ENCODE results near the gene VMP1.
A peak's percentile ranks its signal among the peaks of the same experiment; 100 is the strongest.
"Not testable (repeated sequence)": the region's sequence is repeated elsewhere in the genome, so short reads cannot be mapped to it uniquely, and the experiment has no call there.

VMP1 gene

DNA sequence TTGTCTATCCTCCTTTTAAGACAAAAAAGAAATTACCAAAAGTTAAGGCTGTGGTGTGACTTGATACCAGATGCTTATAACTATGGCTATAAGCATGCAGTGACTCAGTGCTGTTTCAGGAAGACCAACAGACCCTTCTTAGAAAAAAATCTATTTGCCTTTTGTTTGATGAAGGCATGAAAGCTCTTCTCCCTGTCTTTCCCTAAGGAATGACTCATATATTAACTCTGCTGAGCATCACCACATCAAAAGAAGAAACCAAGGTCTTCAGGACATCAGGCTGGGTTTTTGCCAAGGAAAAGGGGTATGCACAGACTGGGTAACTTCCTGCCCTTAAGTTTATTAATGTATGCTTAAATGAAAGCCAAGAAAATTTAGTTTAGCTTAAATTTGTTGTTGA is 47.1 kb downstream of the VMP1 start:
- DNase-seq (ENCODE audit: low read depth) = peak; percentile 46

DNA sequence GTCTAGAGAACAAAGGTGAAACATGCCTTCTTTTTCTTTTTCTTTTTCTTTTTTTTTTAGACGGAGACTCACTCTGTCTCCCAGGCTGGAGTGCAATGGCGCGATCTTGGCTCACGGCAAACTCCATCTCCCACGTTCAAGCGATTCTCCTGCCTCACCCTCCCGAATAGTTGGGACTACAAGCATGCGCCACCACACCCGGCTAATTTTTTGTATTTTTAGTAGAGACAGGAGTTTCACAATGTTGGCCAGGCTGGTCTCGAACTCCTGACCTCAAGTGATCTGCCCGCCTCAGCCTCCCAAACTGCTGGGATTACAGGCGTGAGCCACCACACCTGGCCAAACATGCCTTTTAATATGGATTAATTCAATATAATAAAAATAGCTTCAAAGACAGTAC is 47.6 kb downstream of the VMP1 start:
- not testable (repeated sequence) for DNase-seq (ENCODE audit: low read depth)

DNA sequence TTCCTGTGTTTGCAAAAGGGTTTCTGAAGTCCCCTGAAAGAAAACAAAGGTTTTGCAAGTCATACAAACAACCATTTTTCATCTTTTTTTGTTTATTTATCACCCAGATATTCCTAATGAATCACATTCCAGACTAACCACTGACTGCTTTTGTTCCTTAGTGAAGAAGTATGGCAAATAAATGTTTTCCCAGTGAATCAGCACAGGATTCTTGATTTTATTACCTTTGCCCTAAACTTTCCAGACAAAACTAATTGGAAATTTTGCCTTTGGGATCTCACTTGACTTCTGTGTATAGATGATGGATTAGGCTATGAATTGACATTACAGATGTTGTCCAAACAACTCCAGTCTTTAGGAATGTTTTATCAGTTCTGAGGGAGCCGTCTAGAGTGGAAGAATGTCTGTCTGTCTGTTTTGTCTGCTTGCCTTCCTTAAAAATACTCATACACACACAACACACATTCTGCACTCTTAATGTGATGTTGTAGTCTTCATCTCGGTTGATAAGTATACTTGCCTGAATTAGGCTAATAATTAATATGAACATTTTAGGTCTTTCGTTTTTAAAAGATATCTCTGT is 48.9 kb downstream of the VMP1 start:
- DNase-seq (ENCODE audit: low read depth) = no peak

DNA sequence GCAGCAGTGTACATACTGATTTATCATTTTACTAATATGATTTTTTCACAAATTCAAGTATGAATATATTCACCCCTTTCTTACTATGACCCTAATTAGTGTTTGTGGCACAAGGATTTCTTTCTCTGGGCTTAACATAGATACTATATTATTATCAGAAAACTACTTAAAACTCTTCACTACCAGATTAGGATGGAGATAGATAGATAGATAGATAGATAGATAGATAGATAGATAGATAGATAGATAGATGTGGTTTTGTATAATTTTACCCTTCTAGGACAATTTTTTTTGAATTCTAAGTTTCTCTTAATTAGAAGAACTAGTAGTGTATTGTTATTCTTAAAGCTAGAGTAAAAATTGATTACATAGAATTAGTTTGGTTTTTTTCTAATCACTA is 49.6 kb downstream of the VMP1 start:
- no peak for DNase-seq (ENCODE audit: low read depth)

DNA sequence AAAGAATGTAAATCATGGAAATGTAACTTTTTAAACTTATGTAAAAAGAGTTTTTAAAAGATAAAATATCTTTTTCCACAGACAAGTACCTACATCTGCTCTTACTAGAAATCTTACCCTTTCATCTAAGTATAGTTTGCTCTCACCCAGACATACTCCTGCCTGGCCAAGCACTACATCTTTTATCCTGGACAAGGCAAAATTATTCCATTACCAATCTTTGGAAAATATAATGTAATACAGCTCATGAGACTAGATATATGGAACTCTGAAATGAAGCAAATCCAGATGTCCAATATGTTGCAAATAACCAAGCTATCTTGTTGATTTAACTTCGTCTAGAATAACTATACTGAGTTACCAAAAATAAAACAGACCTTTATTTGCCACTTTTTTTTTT is 50.0 kb downstream of the VMP1 start:
- no peak for DNase-seq (ENCODE audit: low read depth)

DNA sequence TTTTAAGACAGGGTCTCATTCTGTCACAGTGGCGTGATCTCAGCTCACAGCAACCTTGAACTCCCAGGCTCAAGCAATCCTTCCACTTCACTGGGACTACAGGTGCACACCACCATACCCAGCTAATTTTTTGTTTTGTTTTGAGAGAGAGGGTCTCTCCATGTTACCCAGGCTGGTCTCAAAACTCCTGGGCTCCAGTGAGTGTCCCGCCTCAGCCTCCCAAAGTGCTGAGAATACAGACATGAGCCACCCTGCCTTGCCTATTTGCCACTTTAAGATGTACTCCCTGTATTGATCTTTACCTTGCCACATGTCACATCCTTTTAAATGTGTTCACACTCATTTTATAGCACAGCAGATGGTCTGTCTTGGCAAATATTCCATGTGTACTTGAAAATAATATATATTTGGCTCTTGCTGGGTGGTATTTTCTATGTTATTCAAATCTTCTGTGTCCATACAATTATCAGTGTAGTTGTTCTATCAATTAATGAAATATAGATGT is 50.5 kb downstream of the VMP1 start:
- DNase-seq (ENCODE audit: low read depth) = no peak

DNA sequence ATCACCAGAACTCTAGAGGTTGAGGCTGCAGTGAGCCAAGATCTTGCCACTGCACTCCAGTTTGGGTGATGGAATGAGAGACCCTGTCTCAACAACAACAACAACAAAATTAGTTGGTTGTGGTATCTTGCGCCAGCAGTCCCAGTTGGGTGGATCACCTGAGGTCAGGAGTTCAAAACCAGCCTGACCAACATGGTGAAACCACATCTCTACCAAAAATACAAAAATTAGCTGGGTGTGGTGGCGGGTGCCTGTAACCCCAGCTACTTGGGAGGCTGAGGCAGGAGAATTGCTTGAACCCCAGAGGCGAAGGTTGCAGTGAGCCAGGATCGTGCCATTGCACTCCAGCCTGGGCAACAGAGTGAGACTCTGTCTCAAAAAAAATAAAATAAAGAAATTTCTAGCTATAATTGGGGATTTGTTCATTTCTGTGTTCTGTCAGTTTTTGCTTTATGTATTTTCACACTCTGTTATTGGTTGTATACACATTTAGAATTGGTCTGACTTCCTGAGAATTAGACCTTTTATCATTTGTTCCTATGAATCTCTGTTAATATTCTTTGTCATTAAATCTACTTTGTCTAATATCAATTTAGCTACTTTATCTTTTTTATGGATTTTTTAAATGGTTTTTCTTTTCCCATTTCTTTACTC is 51.7 kb downstream of the VMP1 start:
- DNase-seq (ENCODE audit: low read depth) = not testable (repeated sequence)

DNA sequence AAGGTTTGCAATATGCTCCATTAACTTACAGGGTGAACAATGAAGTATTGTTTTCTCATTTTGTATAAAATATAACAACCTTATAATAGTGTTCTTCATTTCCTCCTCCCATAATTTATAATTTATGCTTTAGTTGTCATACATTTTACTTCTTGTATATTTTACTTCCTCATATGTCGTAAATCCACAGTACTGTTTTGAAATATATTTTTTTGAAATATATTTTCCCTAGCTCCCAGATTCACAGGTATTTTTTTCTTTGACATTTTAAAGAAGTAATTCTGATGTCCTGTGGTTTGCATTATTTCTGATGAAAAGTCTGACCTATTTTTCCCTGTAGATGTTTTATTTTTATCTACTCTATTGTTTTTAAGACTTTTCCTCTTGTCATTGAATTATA is 52.7 kb downstream of the VMP1 start:
- DNase-seq (ENCODE audit: low read depth) = no peak

DNA sequence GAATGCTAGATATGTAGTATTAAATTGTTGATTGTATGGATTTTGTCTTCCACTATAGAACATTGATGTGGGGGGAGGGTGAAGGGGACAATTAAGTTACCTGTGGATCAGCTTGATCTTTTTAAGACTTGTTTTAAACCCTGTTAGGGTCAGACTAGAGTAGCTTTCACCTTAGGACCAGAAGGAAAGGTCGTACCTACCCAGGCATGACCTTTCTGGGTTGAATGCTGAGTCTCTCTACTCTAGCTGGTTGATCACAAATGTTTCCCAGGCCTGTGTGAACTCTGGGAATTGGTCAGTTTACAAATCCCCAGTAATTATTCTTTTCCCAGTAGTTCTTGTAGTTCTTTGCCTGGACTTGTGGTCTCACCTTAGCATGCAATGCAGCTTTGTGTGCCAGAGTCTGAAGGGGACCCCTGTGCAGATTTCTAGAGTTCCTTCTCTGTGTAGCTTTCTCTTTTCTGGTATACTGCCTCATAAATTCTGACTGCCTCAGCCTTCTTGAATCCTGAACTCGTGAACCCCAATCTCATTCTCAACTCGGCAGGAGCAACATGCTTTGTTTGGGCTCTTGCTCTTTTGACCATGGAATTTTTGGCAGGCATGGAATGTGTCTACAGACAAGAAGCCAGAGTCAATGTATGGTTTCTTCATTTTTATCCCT is 54.1 kb downstream of the VMP1 start:
- DNase-seq (ENCODE audit: low read depth) = no peak

DNA sequence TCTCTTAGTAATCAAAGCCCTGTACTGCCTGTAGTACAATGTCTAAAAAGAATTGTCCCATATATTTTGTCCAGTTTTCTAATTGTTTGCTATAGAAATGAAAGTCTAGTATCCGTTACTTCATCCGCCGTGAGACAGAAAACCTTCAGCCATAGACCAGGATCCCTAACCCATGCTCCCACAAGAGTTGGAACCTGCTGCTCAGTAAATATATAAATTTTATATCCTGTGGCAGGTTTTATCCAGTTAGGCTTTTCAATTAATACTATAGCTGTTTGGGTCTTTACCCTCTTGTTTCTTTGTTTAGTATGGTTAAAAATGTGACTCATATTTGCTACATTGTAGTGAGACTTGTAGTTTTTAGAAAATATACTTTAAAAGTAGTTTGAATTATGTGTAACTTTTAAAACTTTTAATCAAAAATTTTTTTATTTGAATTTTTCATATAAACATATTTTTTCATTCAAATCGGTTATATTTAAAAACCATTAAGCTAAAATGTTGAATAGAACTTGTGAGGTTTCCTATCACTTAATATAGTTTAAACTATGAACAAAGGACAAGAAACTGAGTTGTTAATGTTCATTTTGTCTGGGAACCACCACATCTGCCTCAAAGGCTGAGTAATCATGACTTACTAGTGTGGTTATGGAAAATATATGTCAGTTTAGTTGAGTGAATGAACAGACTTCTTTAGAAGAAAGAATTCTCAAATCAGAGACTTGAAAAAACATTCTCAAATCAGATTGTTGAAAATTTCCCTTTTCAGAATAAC is 54.8 kb downstream of the VMP1 start:
- no peak for DNase-seq (ENCODE audit: low read depth)

DNA sequence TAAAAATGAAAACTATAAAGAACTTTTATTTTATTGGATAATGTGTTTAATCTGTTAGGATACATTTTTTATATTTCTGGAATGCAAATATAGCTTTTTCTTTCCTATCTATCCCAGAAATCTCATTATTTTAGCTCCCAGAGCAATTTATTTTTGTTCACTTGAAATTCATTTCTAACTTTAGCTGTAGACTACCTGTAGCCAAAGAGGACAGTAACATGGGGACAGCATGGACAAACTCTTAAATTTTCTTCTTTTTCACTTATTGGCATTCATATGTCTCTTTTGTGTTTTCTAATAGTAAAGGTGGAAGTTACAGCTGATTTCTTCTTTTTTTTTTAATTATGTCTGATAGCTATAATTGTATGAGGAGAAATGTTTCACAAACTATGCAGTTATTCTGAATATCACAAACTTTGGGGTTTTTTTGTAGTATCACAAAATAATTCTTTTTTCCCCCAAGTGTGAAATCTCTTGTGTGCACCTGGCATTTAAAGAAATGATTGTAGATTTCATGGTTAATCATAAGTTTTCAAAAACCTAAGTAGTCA is 55.4 kb downstream of the VMP1 start:
- no peak for DNase-seq (ENCODE audit: low read depth)

DNA sequence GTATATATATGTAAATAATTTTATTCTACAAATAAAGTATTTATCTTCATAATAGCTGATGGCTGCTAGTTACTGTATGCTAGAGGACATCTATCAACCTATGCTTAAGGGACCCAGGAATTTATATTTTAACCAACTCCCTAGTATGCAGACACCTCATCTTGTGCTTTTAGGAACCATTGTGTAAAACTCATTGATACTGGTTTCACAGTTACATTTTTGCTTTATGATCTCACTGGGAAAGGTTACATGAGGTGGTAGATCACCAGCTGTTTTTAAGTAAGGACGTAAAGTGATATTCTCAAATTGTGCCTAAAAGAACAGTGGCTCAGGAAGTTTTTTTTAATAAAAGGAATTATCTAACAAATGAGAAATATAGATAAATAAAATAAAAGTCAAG is 56.4 kb downstream of the VMP1 start:
- DNase-seq (ENCODE audit: low read depth) = no peak

DNA sequence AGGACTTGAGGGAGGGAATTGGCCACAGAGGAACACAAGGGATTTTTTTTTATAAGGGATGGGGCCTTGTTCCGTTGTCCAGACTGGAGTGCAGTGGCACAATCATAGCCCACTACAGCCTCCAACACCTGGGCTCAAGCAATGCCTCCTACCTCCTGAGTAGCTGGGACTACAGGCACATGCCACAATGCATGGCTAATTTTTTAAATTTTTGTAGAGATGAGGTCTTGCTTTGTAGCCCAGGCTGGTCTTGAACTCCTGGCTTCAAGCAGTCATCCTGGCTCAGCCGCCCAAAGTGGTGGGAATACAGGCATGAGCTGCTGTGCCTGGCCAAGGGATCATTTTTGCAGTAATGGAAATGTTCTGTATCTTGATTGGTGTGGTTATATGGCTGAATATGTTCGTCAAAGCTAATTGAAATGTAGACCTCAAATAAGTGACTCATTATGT is 56.9 kb downstream of the VMP1 start:
- DNase-seq (ENCODE audit: low read depth) = no peak

DNA sequence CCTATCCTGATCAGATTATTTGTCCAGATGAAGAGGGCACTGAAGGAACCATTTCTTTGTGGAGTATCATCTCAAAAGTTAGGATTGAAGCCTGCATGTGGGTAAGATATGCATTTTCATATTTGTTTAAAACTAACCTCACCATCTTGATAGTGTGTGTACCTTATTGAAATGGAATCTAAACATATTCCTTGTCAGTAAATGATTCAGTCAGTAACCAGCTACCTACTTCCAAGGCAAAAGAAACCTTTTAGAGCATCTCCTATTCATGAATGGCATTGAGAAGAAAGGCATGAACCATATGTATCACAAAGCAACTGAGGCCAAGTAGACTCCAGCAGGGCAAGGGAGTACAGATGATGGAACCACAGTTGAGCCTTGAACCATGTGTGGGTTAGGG is 57.6 kb downstream of the VMP1 start:
- no peak for DNase-seq (ENCODE audit: low read depth)

DNA sequence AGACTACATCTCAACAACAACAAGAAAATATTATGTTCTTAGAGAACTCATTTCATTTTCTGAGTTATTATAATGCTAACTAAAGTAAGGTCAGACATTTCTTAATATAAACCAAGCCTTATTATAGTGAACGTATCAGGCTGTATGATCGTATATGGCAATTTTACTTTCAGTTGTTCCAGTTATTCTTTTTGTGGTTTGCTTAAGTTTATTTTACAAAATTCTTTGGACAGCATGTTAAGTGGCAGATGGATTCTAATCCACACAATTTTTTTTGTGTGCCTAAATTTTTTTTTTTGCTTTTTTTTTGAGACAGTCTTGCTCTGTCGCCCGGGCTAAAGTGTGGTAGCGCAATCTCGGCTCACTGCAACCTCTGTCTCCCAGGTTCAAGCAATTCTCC is 59.0 kb downstream of the VMP1 start:
- DNase-seq (ENCODE audit: low read depth) = no peak

DNA sequence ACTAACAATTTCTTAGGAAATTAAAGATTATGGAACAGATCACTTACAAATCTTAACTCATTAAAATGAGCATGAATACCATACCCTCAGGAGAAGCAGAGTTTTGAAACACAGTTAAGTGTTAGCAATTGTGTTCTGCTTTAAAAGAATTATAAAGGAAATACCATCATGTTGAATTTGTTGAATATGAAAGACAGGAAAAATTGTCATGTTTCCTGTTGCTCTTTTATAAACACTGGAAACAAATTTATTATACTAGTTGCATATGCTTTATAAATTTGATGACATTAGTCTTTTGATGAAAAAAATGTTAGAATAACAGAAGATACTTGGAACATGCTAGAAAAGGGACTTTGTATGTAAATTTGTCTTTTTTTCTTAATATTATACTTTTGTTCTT is 59.7 kb downstream of the VMP1 start:
- no peak for DNase-seq (ENCODE audit: low read depth)

DNA sequence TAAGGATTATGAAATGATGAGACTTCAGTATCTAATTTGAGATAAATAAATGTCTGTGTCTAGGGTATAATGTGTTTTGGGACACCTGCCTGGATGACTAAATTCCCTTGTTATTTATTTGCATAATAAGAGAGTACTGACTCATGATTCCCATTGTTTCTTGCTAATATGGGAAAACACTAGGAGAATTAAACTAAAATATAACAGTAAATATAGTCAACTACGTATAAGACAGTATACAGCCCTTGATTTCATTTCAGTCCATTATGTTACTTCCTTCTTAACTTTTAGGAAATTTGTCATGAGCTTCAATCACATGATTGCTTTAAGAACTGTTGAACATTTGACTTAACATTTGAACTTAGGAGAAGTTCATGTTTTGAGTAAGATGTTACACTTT is 62.4 kb downstream of the VMP1 start:
- no peak for DNase-seq (ENCODE audit: low read depth)

DNA sequence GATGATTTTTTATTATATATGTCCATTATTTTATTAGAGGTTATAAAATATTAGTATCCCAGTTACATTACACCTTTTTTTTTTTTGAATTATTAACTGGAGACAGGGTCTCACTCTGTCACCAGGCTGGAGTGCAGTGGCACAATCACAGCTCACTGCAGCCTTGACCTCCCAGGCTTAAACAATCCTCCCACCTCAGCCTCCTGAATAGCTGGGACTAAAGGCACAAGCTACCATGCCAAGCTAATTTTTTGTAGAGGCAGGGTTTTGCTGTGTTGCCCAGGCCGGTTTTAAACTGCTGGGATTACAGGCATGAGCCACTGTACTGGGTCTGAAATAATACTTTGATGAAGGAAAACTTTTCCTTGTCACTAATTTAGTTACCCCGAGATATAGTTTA is 63.6 kb downstream of the VMP1 start:
- DNase-seq (ENCODE audit: low read depth) = no peak

DNA sequence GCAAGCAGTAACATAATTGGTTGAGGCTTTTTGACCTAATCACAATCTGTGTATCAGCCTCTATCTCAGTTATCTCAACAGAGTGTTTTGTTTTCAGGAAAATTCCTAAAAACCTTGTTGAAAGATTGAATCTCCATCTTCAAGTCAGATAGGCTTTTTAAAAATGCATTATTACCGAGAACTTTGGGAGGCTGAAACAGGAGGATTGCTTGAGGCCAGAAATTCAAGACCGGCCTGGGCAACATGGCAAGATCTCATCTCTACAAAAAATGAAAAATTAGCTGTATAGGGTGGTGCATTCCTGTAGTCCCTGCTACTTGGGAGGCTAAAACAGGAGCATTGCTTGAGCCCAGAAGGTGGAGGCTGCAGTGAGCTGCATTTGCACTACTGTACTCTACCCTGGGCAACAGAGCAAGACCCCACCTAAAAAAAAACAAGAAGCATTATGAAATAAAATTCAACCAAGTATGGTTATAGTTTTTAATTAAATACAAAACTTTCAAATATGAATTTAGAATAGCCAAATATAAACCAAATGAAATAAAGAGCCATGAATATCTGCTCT is 68.4 kb downstream of the VMP1 start:
- DNase-seq (ENCODE audit: low read depth) = no peak

DNA sequence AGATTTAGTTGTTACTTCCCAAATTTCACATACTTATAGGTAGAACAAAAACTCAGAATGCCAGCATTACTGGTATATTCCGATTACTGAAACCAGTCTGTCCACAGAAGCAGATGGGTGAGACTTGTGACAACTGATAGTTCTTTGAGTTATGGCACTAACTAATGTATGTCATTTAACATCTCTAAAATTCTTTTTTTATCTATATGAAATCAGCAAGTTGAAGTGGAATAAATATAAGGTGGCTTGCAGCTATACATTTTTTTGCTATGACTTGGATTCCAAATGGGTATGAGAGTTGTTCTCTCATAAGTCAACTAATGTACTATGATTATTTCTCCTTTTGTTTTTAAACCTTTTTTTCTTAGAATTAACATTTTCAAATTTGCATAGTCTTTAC is 69.1 kb downstream of the VMP1 start:
- no peak for DNase-seq (ENCODE audit: low read depth)

DNA sequence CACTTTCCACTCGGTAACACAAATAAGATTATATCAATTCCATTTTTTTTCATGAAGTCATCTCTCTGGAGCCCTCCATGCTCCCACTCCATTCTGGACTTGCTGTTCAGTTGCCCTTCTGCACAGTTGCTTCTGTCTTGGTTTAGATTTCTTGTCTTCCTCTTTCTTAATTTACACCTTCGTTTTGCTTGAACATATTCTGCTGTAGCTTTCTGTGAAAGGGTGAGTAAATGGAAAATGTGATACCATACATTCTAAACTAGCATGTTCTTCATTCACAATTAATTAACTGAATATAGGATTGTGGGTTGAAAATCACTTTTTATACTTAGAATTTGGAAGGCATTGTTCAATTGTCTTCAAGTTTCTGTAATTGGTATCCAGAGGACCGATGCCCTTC is 69.6 kb downstream of the VMP1 start:
- DNase-seq (ENCODE audit: low read depth) = no peak

DNA sequence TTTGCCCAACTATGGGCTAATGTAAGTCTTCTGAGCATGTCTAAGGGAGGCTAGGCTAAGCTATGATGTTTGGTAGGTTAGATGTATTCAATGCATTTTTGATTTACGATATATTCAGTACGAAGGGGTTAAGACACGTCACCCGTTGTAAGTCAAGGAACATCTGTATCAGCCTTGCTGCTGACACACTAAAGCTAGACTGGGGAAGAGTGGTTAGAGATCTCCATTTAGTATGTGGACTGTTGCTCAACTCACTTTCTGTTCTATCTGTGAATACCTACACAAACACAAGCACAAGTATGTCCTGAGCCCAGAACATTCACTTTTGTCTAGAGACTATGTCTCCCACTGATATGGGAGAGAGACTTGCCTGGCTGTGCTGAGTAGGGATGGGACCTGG is 71.5 kb downstream of the VMP1 start:
- no peak for DNase-seq (ENCODE audit: low read depth)
